WTC11 (cell line): Measurements from ENCODE around the gene MYOM1. TPM values are rescaled to one million over a fixed set of nuclear protein-coding genes. Genes with fewer than 3 reads are reported as not detected.
A peak's percentile ranks its signal among the peaks of the same experiment; 100 is the strongest.
"Not testable (repeated sequence)": the region's sequence is repeated elsewhere in the genome, so short reads cannot be mapped to it uniquely, and the experiment has no call there.

Experiments used
- ATAC-seq: fragments of 200-7000 bp; cut with Tn5 transposase; 2 replicates; pipeline ENCODE4 v1.10.0; 2021; ENCODE audit warnings: mild to moderate bottlenecking, moderate library complexity
- CTCF ChIA-PET: fragments of 300-600 bp; sonication (Branson Sonifier 250); formaldehyde crosslinking; loops from one replicate; lab custom pipeline; 2021; ENCODE audit warnings: antibody characterized with exemption; lab: Charles Lee
- POLR2A ChIA-PET: fragments of 350-600 bp; sonication (Branson Sonifier 250); formaldehyde crosslinking; loops from one replicate; lab custom pipeline; 2021; ENCODE audit warnings: antibody characterized with exemption; lab: Charles Lee
- DNase-seq: peaks from one replicate; pipeline ENCODE4 v3.0.0; 2021; ENCODE audit warnings: low spot score
- H3K27ac Mint-ChIP-seq: 2 replicates; pipeline ENCODE4 v1.8.0; 2021; ENCODE audit warnings: mixed read lengths
- H3K27me3 Mint-ChIP-seq: 2 replicates; pipeline ENCODE4 v1.8.0; 2021; ENCODE audit warnings: low read depth, mild to moderate bottlenecking, moderate library complexity, mixed read lengths
- H3K36me3 Mint-ChIP-seq: 2 replicates; pipeline ENCODE4 v1.8.0; 2021; ENCODE audit warnings: mixed read lengths
- H3K4me1 Mint-ChIP-seq: 2 replicates; pipeline ENCODE4 v1.8.0; 2022; ENCODE audit warnings: mixed read lengths
- H3K4me3 Mint-ChIP-seq: 2 replicates; pipeline ENCODE4 v1.8.0; 2021; ENCODE audit warnings: mild to moderate bottlenecking, moderate library complexity, mixed read lengths
- H3K9me3 Mint-ChIP-seq: 2 replicates; pipeline ENCODE4 v1.8.0; 2021; ENCODE audit warnings: mixed read lengths
- ETV6 ChIP-seq: sonication (generic); formaldehyde crosslinking; IDR thresholded peaks from 2 replicates; pipeline ENCODE4 v1.8.1; 2022; ENCODE audit warnings: mild to moderate bottlenecking, missing genetic modification reagents
- GRHL2 ChIP-seq: fragments of 250-450 bp; sonication (Bioruptor Pico); IDR thresholded peaks from 2 replicates; pipeline ENCODE4 v1.8.0; 2022; ENCODE audit warnings: mild to moderate bottlenecking, moderate library complexity; ENCODE audit not compliant: insufficient replicate concordance, severe bottlenecking
- HMGA2 ChIP-seq: fragments of 250-450 bp; sonication (Bioruptor Pico); IDR thresholded peaks from 2 replicates; pipeline ENCODE4 v1.4.0; 2021; ENCODE audit warnings: mild to moderate bottlenecking, moderate library complexity
- JUN ChIP-seq: sonication (generic); formaldehyde crosslinking; IDR thresholded peaks from 2 replicates; pipeline ENCODE4 v1.8.0; 2023; ENCODE audit warnings: mild to moderate bottlenecking, missing genetic modification reagents
- NR2C2 ChIP-seq: sonication (generic); formaldehyde crosslinking; IDR thresholded peaks from 2 replicates; pipeline ENCODE4 v1.8.0; 2022; ENCODE audit warnings: mild to moderate bottlenecking, missing genetic modification reagents
- PRRX2 ChIP-seq: fragments of 250-450 bp; sonication (Bioruptor Pico); IDR thresholded peaks from 2 replicates; pipeline ENCODE4 v1.8.0; 2021; ENCODE audit warnings: mild to moderate bottlenecking
- RELA ChIP-seq: sonication (generic); formaldehyde crosslinking; IDR thresholded peaks from 2 replicates; pipeline ENCODE4 v1.8.1; 2022; ENCODE audit warnings: missing genetic modification reagents, mild to moderate bottlenecking, borderline replicate concordance
- ZBTB21 ChIP-seq: sonication (generic); formaldehyde crosslinking; IDR thresholded peaks from 2 replicates; pipeline ENCODE4 v1.8.1; 2023; ENCODE audit warnings: mild to moderate bottlenecking, missing genetic modification reagents, borderline replicate concordance
- ZNF121 ChIP-seq: sonication (generic); formaldehyde crosslinking; IDR thresholded peaks from 2 replicates; pipeline ENCODE4 v1.8.0; 2023; ENCODE audit warnings: missing genetic modification reagents
- ZNF232 ChIP-seq: sonication (generic); formaldehyde crosslinking; IDR thresholded peaks from 2 replicates; pipeline ENCODE4 v1.8.0; 2022; ENCODE audit warnings: mild to moderate bottlenecking, missing genetic modification reagents
- total RNA-seq: library from RNA; stranded (reverse); gene quantifications from 3 replicates; pipeline ENCODE4 v1.2.3, GENCODE V29; 2021
- TF ChIP-seq, protein P1 (sequence below): sonication (generic); formaldehyde crosslinking; conservative IDR thresholded peaks from 2 replicates; pipeline ENCODE4 v1.8.1; 2022; ENCODE audit warnings: mild to moderate bottlenecking, missing genetic modification reagents
- TF ChIP-seq, protein P2 (sequence below): sonication (generic); formaldehyde crosslinking; IDR thresholded peaks from 2 replicates; pipeline ENCODE4 v1.8.1; 2023; ENCODE audit warnings: mild to moderate bottlenecking, missing genetic modification reagents, moderate library complexity
- TF ChIP-seq, protein P3 (sequence below): sonication (generic); formaldehyde crosslinking; IDR thresholded peaks from 2 replicates; pipeline ENCODE4 v1.8.1; 2022; ENCODE audit warnings: mild to moderate bottlenecking, moderate library complexity, missing genetic modification reagents
- TF ChIP-seq, protein P4 (sequence below): sonication (generic); formaldehyde crosslinking; IDR thresholded peaks from 2 replicates; pipeline ENCODE4 v1.8.0; 2022; ENCODE audit warnings: mild to moderate bottlenecking, missing genetic modification reagents
- TF ChIP-seq, protein P5 (sequence below): sonication (generic); formaldehyde crosslinking; IDR thresholded peaks from 2 replicates; pipeline ENCODE4 v1.8.1; 2022; ENCODE audit warnings: missing genetic modification reagents, borderline replicate concordance
- TF ChIP-seq, protein P6 (sequence below): sonication (generic); formaldehyde crosslinking; IDR thresholded peaks from 2 replicates; pipeline ENCODE4 v1.8.1; 2023; ENCODE audit warnings: mild to moderate bottlenecking, moderate library complexity, missing genetic modification reagents

MYOM1 gene
- total RNA-seq, 1 experiment from 2014 or later = 0.35 TPM

DNA sequence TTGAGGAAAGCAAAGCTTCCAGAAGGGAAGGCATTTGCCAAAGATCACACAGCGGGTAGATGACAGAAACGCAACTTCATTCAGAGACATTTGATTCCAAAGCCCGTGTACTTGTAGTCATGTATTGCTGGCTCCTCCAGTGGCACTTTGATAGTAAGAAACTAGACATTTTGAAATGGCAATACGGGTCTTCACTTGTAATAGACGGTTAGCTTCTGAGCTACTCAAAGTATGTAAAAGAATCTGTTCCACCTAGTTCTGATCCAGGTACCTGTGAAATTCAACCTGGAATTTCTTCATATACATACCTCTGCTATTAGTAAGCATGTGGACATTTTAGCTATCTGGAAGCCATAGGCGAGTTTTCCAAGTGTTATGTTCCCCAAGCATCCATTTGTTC, 1.7 kb upstream of the MYOM1 start (continued):
- TF ChIP-seq, protein P1, sequence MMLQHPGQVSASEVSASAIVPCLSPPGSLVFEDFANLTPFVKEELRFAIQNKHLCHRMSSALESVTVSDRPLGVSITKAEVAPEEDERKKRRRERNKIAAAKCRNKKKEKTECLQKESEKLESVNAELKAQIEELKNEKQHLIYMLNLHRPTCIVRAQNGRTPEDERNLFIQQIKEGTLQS (CRISPR knock-in tag) = no peak
- TF ChIP-seq, protein P2, sequence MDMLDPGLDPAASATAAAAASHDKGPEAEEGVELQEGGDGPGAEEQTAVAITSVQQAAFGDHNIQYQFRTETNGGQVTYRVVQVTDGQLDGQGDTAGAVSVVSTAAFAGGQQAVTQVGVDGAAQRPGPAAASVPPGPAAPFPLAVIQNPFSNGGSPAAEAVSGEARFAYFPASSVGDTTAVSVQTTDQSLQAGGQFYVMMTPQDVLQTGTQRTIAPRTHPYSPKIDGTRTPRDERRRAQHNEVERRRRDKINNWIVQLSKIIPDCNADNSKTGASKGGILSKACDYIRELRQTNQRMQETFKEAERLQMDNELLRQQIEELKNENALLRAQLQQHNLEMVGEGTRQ (CRISPR knock-in tag) = no peak
- TF ChIP-seq, protein P3, sequence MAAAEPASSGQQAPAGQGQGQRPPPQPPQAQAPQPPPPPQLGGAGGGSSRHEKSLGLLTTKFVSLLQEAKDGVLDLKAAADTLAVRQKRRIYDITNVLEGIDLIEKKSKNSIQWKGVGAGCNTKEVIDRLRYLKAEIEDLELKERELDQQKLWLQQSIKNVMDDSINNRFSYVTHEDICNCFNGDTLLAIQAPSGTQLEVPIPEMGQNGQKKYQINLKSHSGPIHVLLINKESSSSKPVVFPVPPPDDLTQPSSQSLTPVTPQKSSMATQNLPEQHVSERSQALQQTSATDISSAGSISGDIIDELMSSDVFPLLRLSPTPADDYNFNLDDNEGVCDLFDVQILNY = no peak
- TF ChIP-seq ZBTB21 (CRISPR knock-in tag) (no peak), JUN (no peak), ZNF232 (CRISPR knock-in tag) (no peak)
- TF ChIP-seq, protein P4, sequence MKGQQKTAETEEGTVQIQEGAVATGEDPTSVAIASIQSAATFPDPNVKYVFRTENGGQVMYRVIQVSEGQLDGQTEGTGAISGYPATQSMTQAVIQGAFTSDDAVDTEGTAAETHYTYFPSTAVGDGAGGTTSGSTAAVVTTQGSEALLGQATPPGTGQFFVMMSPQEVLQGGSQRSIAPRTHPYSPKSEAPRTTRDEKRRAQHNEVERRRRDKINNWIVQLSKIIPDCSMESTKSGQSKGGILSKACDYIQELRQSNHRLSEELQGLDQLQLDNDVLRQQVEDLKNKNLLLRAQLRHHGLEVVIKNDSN = no peak

DNA sequence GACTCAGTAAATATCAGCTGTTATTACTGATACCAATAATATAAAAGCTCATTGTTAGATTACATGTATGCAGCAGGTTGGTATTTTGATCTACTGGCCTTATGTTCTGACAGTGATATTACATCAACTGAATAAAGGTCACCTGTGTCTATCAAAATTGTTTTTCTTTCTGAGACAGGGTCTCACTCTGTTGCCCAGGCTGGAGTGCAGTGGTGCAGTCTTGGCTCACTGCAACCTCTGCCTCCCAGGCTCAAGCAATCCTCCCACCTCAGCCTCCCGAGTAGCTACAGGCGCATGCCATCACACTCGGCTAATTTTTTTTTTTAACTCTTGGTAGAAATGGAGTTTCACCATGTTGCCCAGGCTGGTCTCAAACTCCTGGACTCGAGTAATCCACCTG, 1.1 kb upstream of the MYOM1 start:
- DNase-seq, H3K9me3 Mint-ChIP-seq, H3K36me3 Mint-ChIP-seq, H3K27me3 Mint-ChIP-seq, POLR2A ChIA-PET, ATAC-seq, H3K27ac Mint-ChIP-seq, H3K4me3 Mint-ChIP-seq: not testable (repeated sequence)
- TF ChIP-seq ZNF121 (CRISPR knock-in tag) = peak; percentile 71; the same call in 1 of the 2 replicates
- CTCF ChIA-PET = interaction anchor here (1.2 kb wide), 1 partner anchor 157 kb away, joined by 3 read pairs; no protein-coding TSS in a partner anchor
- peaks cover 21% of the 10 kb centered on the region for H3K4me1 Mint-ChIP-seq

DNA sequence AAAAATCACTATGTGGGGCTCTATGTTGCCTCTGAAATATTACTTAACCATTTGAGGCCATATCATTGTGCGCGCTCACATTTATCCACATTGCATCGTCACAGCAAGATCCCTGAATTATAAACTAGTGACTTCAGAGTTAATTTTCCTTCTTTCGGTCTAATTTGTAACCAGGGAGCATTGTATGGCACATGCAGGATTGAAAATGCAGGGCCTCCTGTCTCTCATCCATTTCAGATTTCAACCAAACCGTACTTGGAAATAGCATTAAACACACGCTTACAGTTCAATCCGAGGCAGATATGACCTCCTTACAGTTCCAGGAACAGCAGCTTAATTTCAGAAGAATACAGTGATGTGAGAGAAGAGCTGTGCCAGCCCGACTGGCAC, 532 bp downstream of the MYOM1 start:
- no peak for TF ChIP-seq NR2C2
- TF ChIP-seq, protein P5, sequence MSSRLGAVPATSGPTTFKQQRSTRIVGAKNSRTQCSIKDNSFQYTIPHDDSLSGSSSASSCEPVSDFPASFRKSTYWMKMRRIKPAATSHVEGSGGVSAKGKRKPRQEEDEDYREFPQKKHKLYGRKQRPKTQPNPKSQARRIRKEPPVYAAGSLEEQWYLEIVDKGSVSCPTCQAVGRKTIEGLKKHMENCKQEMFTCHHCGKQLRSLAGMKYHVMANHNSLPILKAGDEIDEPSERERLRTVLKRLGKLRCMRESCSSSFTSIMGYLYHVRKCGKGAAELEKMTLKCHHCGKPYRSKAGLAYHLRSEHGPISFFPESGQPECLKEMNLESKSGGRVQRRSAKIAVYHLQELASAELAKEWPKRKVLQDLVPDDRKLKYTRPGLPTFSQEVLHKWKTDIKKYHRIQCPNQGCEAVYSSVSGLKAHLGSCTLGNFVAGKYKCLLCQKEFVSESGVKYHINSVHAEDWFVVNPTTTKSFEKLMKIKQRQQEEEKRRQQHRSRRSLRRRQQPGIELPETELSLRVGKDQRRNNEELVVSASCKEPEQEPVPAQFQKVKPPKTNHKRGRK (CRISPR knock-in tag) = no peak
- no peak for TF ChIP-seq PRRX2 (CRISPR knock-in tag)
- TF ChIP-seq ZNF232 (CRISPR knock-in tag) = no peak
- TF ChIP-seq, protein P6, sequence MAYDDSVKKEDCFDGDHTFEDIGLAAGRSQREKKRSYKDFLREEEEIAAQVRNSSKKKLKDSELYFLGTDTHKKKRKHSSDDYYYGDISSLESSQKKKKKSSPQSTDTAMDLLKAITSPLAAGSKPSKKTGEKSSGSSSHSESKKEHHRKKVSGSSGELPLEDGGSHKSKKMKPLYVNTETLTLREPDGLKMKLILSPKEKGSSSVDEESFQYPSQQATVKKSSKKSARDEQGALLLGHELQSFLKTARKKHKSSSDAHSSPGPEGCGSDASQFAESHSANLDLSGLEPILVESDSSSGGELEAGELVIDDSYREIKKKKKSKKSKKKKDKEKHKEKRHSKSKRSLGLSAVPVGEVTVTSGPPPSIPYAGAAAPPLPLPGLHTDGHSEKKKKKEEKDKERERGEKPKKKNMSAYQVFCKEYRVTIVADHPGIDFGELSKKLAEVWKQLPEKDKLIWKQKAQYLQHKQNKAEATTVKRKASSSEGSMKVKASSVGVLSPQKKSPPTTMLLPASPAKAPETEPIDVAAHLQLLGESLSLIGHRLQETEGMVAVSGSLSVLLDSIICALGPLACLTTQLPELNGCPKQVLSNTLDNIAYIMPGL (CRISPR knock-in tag) = no peak
- TF ChIP-seq ETV6 = no peak
- no peak for TF ChIP-seq GRHL2 (CRISPR knock-in tag)
- no peak for TF ChIP-seq HMGA2 (CRISPR knock-in tag)
- no peak for TF ChIP-seq RELA
- ChIA-PET CTCF (interaction anchor here (0.7 to 1.2 kb wide), 2 partner anchors 68 to 447 kb away, joined by 3 to 6 read pairs; no protein-coding TSS in a partner anchor), POLR2A (no interaction called here)
- H3K27ac Mint-ChIP-seq = no peak overlapping the region
- H3K4me1 Mint-ChIP-seq = peaks cover 21% of the 10 kb centered on the region
- no peak for DNase-seq
- no peaks in the 10 kb centered on the region; the same call in 1 of the 2 replicates for H3K27me3 Mint-ChIP-seq
- no peak overlapping the region for H3K4me3 Mint-ChIP-seq
- no peak for ATAC-seq
- H3K9me3 Mint-ChIP-seq = peaks cover 9% of the 10 kb centered on the region; the same call in 1 of the 2 replicates
- H3K36me3 Mint-ChIP-seq = no peaks in the 10 kb centered on the region
